ENCODE measurements around the gene COL5A1. TPM values are rescaled to one million over a fixed set of nuclear protein-coding genes. Genes with fewer than 3 reads are reported as not detected.
A peak's percentile ranks its signal among the peaks of the same experiment; 100 is the strongest.
"Not testable (repeated sequence)": the region's sequence is repeated elsewhere in the genome, so short reads cannot be mapped to it uniquely, and the experiment has no call there.

The COL5A1 gene
- total RNA-seq, 1 donor from 2014 or later = 91.0 TPM

GRCh38 chr9:134707731-134708671, 66.4 kb downstream of the COL5A1 start:
- no peak for DNase-seq (ENCODE audit: low read depth)

GRCh38 chr9:134708672-134709038, 67.1 kb downstream of the COL5A1 start:
- no peak for DNase-seq (ENCODE audit: low read depth)

- DNase-seq (ENCODE audit: low read depth) = peak; percentile 37
Measured at GRCh38 chr9:134709512-134710270, 68.1 kb downstream of the COL5A1 start.

- no peak for DNase-seq (ENCODE audit: low read depth)
Measured at GRCh38 chr9:134710271-134710540, 68.6 kb downstream of the COL5A1 start.

GRCh38 chr9:134710901-134711300, 69.3 kb downstream of the COL5A1 start:
- no peak for DNase-seq (ENCODE audit: low read depth)

- no peak for DNase-seq (ENCODE audit: low read depth)
Measured at GRCh38 chr9:134712243-134712642, 70.6 kb downstream of the COL5A1 start.

GRCh38 chr9:134712926-134713325, 71.3 kb downstream of the COL5A1 start:
- DNase-seq (ENCODE audit: low read depth) = no peak

GRCh38 chr9:134715536-134715935, 73.9 kb downstream of the COL5A1 start:
- not testable (repeated sequence) for DNase-seq (ENCODE audit: low read depth)

GRCh38 chr9:134716067-134716466, 74.5 kb downstream of the COL5A1 start:
- DNase-seq (ENCODE audit: low read depth) = peak; percentile 89

- DNase-seq (ENCODE audit: low read depth) = no peak
Measured at GRCh38 chr9:134717056-134717455, 75.5 kb downstream of the COL5A1 start.

- peak; percentile 94 for DNase-seq (ENCODE audit: low read depth)
Measured at GRCh38 chr9:134717924-134718645, 76.5 kb downstream of the COL5A1 start.

- DNase-seq (ENCODE audit: low read depth) = no peak
Measured at GRCh38 chr9:134719331-134719730, 77.7 kb downstream of the COL5A1 start.

GRCh38 chr9:134720136-134720753, 78.6 kb downstream of the COL5A1 start:
- DNase-seq (ENCODE audit: low read depth) = no peak

GRCh38 chr9:134720796-134721195, 79.2 kb downstream of the COL5A1 start:
- DNase-seq (ENCODE audit: low read depth) = no peak

GRCh38 chr9:134721344-134721743, 79.7 kb downstream of the COL5A1 start:
- DNase-seq (ENCODE audit: low read depth) = no peak

- DNase-seq (ENCODE audit: low read depth) = no peak
Measured at GRCh38 chr9:134722120-134722701, 80.6 kb downstream of the COL5A1 start.

- DNase-seq (ENCODE audit: low read depth) = peak; percentile 66
Measured at GRCh38 chr9:134723037-134723436, 81.4 kb downstream of the COL5A1 start.

- DNase-seq (ENCODE audit: low read depth) = no peak
Measured at GRCh38 chr9:134723491-134724190, 82.0 kb downstream of the COL5A1 start.

- peak; percentile 74 for DNase-seq (ENCODE audit: low read depth)
Measured at GRCh38 chr9:134724202-134724911, 82.8 kb downstream of the COL5A1 start.

All from myocyte (in vitro differentiated cells).